GM19452 (cell line): ENCODE results near the gene PIKFYVE.
"Not testable (repeated sequence)": the region's sequence is repeated elsewhere in the genome, so short reads cannot be mapped to it uniquely, and the experiment has no call there.

Experiments used
- ATAC-seq: cut with Tn5 transposase; IDR thresholded peaks from one replicate; pipeline ENCODE4 v1.9.1; 2021; ENCODE audit not compliant: unreplicated experiment

Gene PIKFYVE, protein sequence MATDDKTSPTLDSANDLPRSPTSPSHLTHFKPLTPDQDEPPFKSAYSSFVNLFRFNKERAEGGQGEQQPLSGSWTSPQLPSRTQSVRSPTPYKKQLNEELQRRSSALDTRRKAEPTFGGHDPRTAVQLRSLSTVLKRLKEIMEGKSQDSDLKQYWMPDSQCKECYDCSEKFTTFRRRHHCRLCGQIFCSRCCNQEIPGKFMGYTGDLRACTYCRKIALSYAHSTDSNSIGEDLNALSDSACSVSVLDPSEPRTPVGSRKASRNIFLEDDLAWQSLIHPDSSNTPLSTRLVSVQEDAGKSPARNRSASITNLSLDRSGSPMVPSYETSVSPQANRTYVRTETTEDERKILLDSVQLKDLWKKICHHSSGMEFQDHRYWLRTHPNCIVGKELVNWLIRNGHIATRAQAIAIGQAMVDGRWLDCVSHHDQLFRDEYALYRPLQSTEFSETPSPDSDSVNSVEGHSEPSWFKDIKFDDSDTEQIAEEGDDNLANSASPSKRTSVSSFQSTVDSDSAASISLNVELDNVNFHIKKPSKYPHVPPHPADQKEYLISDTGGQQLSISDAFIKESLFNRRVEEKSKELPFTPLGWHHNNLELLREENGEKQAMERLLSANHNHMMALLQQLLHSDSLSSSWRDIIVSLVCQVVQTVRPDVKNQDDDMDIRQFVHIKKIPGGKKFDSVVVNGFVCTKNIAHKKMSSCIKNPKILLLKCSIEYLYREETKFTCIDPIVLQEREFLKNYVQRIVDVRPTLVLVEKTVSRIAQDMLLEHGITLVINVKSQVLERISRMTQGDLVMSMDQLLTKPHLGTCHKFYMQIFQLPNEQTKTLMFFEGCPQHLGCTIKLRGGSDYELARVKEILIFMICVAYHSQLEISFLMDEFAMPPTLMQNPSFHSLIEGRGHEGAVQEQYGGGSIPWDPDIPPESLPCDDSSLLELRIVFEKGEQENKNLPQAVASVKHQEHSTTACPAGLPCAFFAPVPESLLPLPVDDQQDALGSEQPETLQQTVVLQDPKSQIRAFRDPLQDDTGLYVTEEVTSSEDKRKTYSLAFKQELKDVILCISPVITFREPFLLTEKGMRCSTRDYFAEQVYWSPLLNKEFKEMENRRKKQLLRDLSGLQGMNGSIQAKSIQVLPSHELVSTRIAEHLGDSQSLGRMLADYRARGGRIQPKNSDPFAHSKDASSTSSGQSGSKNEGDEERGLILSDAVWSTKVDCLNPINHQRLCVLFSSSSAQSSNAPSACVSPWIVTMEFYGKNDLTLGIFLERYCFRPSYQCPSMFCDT (N-terminal part only)

DNA sequence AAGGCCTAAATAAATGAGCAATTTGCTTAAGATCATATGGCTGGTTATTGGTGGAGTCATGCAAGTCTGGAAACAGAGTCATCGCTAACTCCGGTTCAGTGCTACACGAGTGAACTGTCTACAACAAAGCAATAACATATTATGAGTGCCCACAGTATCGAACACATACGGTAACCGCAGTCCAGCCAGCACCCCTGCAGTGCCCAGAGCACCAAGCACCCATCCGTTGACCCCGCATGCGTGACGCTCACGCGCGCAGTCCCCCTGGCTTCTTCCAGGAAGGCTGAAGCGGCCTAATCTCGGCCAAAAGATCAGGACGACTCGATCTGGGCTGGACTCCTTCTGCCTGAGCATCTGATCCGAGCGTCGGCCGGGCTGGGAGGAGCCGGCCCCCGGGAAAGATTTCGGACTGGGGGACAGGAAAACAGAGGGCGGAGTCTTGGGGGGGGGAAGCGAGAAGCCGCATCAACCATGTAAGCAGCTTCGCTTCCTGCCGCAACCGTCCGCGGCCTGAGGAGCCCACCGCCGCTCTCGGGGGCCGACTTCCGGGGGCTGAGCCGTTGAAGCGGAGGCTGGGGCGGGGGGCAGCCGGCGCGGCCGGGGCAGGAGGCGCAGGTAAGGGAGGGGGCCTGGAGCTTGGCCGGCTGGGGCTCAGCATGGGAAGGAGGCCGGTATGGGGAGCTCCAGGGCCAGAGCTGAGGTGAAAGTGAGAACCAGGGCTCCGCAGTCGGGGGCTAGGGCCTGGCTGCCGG, at the start of gene PIKFYVE:
Gene PIKFYVE, plus strand, starts transcription at position 455 of the 752 bp plus-strand sequence. CDS start 5,265 bp downstream, outside the sequence.
- ATAC-seq: peak; percentile 79

DNA sequence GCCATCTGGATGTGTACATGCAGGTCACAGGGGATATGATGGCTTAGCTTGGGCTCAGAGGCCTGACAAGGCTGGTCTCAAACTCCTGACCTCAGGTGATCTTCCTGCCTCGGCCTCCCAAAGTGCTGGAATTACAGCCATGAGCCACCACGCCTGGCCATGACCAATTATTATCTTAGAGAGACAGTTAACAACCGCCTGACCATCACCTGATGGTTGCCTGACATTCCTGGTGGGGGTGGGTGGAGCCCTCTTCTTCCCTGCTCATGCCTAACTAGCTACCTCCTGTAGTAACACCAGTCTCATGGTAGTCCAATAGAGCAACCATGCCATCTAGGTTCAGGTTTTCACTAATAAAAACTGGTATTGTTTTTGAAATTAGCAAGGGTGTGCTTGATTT, 44.2 kb upstream of the PIKFYVE start:
- ATAC-seq: not testable (repeated sequence)

DNA sequence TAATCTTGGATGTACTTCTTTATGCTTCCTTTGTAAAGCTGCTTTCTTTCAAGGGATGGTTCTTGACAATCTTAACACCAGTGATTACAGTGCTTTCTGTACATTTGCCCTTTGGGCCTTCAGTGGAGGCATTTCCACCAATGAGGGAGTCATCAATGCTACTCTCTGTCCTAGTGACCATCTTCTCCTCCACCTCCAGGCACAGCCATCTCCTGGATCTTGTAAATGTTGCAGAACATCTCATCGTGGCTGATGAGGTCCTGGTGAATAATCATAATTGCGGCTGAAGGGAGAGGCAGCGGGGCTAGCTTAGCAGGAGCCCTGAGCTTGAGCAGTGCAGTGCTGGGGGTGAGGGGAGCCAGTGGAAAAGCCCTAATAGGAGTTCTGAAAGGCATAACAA, 43.7 kb upstream of the PIKFYVE start:
- no peak for ATAC-seq

DNA sequence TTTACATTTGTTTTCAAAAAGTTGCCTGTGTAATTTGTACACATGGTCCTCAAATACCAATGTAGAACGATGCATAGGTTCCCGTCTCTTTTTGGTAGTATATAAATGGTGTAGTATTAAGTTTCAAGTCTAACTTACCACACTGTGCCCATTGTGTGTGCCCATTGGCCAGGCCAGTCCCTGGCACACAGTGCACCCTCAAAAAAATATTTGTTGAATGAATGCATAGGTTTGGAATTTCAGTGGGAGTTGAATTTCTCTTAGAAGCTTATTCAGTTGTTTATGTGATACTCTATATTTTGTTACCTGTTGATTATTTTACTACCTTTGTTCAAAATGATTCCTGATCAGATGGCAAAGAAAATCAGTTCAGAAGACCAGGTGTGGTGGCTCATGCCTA, 41.3 kb upstream of the PIKFYVE start:
- no peak for ATAC-seq

DNA sequence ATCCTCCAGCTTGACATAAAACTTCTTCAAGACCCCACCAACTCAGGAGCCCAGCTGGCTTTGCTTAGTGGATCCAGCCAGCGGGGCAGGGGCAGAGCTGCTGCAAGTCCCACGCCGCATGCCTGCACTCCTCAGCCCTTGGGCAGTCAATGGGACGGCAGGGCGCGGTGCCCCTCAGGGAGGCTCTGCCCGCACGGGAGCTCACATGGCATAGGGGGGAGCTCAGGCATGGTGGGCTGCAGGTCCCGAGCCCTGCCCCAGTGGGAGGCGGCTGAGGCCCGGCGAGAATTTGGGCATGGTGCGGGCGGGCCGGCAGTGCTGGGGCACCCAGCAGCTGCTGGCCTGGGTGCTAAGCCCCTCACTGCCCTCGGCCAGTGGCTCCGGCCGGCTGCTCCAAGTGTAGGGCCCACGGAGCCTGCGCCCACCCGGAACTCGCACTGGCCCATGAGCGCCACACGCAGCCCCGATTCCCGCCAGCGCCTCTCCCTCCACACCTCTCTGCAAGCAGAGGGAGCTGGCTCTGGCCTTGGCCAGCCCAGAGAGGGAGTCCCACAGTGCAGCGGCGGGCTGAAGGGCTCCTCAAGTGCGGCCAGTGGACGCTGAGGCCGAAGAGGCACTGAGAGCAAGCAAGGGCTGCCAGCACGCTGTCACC, 38.3 kb upstream of the PIKFYVE start:
- ATAC-seq: no peak

DNA sequence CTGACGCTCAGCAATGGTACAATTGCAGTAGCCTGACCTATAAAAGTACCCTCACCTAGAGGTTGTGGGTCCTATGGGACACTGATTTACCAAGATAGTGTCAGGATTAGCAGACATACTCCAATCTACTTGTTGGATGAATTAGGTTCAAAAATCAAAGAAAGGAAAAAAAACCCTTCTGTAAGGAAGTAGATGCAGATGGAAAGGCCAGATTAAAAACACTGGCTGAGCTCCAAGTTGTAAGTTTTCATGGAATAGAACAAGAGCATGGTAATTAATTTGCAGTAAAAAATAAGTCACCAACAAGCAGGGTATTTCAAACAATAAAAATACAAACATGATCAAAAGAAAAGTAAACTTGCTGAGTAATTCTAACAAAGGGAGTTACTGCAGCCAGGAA, 37.6 kb upstream of the PIKFYVE start:
- ATAC-seq: no peak

DNA sequence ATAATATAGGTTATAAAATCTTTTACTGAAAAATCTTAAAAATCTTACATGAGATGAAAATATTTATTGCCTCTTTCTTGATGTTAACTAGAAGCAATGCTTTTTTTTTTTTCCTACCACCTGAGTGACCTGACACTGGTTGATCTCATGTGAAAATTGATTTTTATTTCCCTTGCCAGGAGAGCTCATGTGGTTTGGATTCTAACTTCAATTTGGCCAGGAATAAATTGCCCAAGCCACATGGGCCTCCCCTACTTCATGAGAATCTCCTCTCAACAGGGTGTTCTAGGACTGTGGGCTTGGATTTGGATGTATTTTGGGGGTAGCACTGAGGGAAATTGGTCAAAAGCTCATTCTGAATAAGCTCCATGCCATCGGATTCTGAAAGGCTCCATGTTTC, 31.3 kb upstream of the PIKFYVE start:
- no peak for ATAC-seq

DNA sequence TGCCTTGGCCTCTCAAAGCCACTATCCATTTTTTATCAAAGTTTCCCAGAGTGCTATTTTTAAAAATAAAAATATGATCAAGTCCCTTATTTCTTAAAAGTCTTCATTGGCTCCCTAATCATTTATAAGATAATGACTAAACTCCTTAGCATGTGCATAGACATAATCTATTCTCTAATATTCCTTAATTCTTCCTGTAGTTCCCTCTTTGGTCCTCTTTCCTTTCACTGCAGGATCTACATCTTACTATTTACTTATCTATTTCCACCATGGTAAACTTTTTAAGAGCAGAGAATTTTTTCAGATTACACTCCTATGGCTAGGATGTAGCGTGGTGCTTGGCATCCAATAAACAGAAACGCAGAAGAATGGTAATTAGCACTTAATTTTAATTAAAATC, 30.2 kb upstream of the PIKFYVE start:
- no peak for ATAC-seq

DNA sequence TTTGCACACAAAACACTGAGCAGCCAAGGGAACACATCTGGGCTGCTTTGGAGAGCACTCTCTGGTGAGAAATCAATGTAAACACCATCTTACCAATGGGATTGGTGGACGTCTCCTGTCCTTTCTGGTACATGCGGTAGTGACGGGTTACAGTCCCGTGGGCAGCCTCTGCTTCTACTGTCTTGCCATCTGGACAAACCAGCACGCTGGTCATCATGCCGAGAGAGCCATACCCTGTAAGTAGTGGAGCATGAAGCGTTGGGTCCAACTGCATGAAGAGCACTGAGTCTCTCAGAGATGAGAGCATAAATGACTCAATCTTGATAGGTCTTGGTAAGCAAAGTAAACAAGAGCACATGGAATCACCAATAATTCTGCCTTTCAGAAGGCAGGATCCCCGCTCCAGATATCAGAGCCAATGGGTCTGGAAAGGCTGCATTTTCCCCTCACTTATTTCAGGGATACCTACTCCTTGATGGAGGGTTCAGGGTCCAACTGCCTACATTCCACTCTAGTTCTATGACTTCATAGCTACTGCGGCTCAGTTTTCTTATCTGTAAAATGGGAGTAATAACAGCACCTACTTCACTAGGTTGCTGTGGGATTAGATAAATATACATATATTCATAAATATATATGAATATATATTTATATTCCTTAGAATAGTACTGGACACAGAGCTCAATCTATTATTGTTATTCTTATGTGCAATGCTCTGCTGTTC, 26.1 kb upstream of the PIKFYVE start:
- no peak for ATAC-seq

DNA sequence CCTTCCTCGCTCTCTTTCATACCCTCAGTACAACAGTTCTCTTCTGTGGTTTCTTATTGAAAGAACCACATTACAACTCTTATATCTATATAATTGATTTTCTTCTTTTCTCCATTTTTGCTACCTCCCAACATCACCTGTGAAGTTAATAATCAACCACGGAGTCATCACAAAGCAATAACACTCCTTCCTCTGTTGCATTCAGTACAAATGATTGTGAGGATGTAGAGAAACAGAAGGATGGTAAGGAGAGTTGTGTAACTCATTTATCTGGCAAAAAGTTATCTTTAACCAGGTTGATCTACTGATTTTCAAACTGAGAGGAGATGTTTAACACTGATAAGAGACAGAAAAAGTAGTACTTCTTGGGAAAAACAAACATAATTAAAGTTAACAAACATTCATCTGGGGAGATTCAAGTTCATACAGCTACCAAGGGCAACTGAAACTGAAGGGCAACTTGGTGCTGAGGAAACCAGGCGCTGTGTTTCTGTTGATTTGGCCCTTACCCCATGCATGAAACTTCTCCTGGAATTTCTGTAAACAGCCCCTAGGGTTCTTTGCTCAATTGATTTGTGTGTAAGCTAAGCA, 25.3 kb upstream of the PIKFYVE start:
- ATAC-seq: no peak

DNA sequence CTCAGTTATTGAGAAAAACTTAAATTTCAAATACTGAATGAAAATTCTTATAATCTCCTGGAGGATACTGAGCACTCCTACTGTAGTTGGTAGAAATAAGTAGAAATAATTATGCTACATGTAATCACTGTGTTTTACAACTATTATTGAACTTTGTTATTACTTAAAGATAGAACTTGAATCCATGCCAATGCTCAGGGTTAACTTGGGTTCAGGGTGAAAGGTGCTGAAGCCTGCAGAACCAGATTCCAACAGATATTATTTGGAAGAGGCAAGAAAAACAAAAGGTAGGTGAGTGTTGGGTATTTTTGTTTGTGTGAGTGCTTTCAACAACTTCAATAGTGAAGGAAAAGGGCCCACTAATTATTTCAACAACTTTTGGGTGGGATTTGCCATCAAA, 21.6 kb upstream of the PIKFYVE start:
- ATAC-seq: no peak

DNA sequence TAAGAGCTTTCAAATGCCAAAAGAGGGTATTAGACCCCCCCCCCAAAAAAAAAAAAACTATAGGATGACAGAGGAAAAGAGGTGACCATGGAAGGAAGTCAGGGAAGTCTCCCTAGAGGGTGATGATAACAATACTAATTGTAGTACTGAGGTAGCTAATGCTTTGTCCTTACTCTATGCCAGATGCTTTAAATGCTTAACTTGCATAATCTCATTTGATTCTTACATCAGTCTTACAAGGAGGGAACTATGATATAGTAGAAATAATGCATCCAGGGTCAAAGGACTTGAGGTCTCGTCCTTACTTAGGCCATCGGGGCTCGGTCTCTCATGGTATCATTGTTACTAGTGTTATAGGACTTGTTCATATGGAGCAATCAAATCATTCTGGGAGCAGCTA, 20.3 kb upstream of the PIKFYVE start:
- no peak for ATAC-seq

DNA sequence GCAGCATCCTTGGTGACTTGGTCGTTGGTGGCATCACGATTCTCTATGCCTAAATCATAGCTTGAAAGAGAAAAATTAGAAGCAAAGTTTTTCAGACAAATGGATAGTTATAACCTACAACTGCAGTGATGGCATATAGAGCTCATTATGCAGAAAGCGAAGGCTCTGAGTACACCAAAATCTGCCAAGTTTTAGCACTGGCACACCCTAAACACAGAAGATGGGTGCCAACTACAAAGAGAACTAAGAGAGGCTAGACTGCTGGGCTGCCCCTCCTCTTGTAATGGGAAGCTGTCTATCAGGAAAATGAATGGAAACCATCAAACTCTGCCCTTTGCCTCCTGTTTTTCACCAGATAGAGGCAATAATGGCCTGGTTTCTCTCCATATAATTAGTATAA, 17.5 kb upstream of the PIKFYVE start:
- ATAC-seq: no peak

DNA sequence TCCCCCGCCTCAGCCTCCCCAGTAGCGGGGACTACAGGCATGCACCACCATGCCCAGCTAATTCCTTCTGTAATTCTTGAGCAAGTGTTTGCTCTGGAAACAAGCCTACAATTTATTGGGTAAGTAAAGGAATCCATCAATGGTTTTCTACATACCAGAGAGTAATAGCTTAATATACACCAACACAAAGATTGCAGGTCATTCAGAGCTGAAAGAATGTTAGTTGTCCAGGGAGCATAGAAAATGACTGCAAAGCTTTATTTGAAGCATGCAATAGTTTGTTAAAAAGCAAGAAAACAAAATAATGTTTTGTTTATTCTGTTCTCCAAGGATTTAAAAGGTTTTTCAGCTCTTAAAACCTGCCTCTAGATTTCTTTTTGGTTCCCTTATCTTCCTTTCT, 16.8 kb upstream of the PIKFYVE start:
- no peak for ATAC-seq

DNA sequence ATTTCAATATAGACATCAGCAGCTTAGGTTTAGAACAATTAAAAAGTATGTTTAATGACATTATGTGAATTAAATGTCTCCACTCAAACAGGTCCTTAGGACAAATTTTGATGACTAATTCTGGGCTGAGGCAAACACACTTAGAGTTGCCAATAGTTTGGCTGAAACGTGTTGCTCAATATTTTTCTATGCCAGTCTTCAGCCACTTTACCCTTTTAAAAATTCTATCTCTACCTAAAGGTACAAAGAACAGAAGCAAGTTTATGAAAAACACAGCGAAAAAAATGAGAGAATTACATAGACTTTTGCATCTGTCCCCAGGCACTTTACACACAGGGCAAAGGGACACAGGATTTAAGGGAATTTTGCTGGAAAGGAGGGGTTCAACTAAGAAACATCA, 15.7 kb upstream of the PIKFYVE start:
- no peak for ATAC-seq

DNA sequence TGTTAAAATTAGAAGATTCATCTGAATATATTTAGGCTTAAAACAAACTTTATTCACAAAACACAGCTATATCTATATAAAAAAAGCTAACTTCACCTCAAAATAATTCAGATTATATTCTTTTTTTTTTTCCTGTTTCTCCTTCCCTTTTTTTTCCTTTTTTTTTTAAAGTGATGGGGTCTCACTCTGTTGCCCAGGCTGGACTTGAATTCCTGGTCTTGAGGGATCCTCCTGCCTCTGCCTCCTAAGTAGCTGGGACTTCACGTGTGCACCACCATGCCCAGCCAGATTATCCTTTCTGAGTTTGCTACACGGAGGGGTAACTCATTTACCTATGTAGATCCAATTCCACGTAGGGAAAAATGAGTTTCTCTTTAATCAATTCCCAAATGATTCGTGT, 15.0 kb upstream of the PIKFYVE start:
- no peak for ATAC-seq

DNA sequence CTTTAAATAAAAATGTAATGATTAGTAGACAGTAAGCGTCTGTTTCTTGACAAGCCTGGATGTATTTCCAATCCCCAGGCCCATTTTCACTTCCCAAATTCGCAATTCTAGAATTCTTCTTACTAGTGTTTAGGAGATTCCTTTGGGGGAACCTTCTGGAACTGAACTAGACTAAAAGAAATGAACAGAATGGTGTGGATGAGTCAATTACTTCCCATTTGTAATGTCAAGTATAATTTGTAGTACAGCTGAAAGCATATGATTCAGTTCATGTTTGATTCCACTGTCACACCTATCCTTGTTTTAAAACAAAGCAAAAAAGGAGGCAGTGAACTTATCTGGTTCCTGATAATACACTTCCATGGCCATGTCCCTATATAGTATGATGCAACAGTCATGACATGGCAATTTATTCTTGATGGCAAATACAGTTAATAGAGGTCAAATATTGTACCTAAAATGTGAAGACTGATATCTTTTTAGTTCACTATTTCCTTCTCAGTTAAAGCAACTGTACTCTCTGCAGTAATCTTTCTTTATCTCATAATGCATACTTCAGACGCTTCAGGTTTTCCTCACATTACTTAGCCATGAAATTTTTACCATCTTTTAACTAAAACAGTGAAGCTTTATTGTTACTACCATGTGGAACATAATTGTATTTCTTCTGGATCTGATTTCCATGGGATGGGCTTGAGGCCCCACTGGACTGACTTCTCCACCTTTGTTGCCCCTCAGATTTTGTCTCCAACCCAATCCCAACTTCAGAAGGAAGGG, 13.2 kb upstream of the PIKFYVE start:
- no peak for ATAC-seq

DNA sequence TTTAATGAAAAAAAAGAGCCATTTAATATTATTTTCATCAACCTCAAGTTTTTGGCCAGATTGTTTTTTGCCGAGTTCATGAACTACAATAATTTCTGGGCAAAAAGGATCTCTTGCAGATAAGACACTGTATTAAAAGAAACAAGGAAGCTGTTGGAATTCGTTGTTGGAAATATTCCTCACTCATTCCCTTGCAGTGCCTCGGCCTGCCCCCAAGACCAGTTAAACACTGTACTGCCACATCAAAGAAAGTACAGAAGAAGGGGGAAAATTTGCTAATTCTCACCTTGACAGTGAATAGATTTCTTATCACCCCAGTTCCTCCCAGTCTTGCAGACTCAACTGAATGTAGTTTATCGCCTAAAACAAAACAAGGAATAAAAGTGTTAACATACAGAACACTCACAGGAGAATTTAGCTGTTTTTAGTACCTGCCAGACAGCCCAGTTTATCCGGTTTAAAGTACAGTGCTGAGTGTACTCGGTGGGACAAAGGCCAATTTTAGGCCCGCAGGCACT, 12.4 kb upstream of the PIKFYVE start:
- no peak for ATAC-seq
